ENCODE measurements around the gene KCNJ6. TPM values are rescaled to one million over a fixed set of nuclear protein-coding genes. Genes with fewer than 3 reads are reported as not detected.
A peak's percentile ranks its signal among the peaks of the same experiment; 100 is the strongest.
"Not testable (repeated sequence)": the region's sequence is repeated elsewhere in the genome, so short reads cannot be mapped to it uniquely, and the experiment has no call there.

KCNJ6 gene
- polyA plus RNA-seq, 10 donors = 0.99 to 3.1 (median 1.4) TPM

DNA sequence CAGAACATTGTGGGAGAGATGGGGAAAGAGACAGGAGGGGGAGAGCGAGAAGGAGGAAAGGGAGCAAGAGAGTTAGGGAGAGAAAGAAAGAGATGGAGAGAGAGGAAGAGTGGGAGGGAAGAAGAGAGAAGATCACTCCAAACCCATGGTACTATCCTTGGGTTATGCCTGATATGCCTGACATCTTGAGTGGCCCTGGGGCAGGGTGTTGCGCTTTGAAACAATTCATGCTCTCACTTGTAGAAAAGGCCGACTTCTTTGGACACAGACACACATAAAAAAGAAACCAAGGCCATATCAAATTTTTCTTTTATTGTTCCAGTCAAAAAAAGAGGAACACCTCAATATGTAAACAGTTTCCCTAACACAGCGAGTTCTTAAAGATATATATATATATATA lies 309.2 kb downstream of the KCNJ6 start:
- DNase-seq = no peak

DNA sequence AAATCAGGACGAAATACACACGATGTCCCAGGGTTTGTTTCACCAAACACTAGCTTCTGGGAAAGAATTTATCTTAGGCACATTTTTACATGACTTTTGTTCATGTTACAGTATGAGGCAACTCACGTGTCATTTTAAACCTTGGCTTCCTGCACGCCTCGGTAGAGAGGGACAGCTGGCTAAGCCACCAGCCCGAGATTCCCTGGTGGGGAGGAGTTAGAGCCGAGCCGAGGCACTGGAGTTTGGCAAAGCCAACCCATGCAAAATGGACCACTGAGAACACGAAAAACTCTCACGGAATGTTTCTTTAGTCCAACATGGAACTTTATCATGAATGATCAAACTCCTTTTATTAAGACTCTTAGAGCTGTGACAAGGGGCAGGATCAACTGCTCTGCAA lies 309.7 kb downstream of the KCNJ6 start:
- peak in 1 of 3 donors; percentile 9 for DNase-seq

DNA sequence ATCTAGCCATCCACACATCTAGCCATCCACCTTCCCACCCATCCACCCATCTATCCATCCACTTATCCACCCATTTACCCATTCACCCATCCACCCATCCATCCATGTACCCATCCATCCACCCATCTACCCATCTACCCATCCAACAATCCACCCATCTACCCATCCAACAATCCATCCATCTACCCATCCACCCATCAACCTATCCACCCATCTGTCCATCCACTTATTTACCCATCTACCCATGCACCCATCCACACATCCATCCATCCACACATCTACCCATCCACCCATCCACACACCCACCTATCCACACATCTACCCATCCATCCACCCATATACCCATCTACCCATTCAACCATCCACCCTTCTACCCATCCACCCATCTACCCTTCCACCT lies 311.3 kb downstream of the KCNJ6 start:
- no peak for DNase-seq

- no peak for DNase-seq
Observed at GRCh38 chr21:37603129-37603528, 313.1 kb downstream of the KCNJ6 start.

- no peak for DNase-seq
Observed at GRCh38 chr21:37601915-37602314, 314.3 kb downstream of the KCNJ6 start.

DNA sequence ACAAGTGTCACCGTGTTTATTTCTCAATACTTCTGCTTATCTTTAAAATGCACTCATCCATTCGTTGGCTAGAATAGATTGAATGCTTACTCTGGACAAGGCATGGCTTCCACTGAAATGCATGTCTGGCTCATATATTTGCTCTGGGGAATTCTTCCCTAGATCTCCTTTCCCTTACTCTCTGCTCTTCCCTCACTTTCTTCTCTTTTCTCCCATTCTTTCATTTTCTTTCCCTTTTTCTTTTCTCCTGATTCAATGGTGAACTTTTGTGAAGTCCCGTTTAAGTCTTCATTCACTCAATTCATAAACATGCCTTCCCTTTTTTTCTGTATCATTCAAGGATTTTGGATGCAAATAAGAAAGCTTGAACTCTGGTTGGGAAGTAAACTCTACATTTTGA lies 315.2 kb downstream of the KCNJ6 start:
- DNase-seq = no peak

GRCh38 chr21:37595944-37596343 lies 320.3 kb downstream of the KCNJ6 start:
- DNase-seq = no peak

DNA sequence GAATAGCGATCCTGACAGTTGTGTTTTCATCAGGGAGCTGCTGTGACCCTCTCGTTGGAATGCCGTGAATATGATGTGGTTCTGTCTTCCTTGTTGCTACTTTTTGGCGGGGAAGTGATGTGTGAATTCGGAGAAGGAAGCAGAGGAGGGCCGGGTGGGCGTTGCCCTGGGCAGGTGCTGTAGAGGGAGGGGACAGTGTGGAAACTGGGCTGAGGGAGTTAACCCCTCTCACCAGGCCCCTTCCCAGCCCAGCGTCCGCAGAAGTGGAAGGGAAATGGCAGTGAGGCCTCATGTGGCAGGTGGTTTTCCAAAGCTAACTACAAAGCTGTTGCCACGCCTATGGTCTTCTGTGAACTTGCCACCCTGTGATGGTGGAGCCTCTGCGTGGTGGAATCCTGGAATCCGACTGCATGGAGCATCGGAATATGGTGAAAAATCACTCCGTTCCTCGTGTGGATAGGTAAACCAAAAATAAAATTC lies 321.7 kb downstream of the KCNJ6 start:
- no peak for DNase-seq

- no peak for DNase-seq
Observed at GRCh38 chr21:37593740-37594471, 322.4 kb downstream of the KCNJ6 start.

DNA sequence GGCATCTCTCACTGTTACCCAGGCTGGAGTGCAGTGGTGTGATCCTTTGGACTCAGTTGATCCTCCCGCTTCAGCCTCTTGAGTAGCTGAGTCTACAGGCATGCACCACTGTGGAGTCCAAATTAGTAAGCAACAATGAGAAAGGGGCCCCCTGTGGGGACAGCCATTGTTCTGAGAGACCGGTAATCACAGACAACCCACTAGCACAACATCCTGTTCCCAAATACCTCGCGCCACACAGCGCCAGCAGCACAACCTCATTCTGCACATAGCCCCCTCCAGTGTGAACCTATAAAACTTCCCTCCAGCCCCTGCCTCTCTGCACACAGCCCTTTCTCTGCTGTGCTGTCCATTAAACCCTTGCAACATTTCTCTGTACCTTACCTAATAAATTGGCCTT lies 323.2 kb downstream of the KCNJ6 start:
- no peak for DNase-seq

- DNase-seq = no peak
Observed at GRCh38 chr21:37592496-37592895, 323.8 kb downstream of the KCNJ6 start.

- DNase-seq = not testable (repeated sequence)
Observed at GRCh38 chr21:37591994-37592393, 324.3 kb downstream of the KCNJ6 start.

GRCh38 chr21:37590836-37591235 lies 325.4 kb downstream of the KCNJ6 start:
- DNase-seq = not testable (repeated sequence)

- not testable (repeated sequence) for DNase-seq
Observed at GRCh38 chr21:37588644-37589043, 327.6 kb downstream of the KCNJ6 start.

- DNase-seq = no peak
Observed at GRCh38 chr21:37587635-37588177, 328.6 kb downstream of the KCNJ6 start.

DNA sequence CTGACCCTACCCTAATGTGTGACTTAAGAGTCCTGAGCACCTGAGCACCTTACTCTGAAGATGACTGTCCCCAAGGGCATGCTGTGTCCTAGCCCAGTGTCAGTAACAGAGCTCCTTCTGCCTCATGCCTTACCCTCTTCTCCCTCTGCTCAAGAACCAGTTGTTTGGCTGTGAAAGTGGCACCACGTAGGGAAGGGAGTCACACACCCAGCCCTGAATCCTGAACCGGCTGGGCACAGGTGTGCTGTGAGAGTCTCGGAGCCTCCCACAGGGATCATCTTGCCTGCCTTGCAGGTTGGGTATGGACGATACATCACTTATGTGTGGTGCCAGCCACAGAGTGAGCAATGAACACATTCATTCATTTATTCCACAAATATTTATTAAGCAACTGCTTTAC lies 329.1 kb downstream of the KCNJ6 start:
- DNase-seq = no peak

GRCh38 chr21:37582590-37582989 lies 333.7 kb downstream of the KCNJ6 start:
- DNase-seq = peak; percentile 35 to 62 (median 45)

- DNase-seq = peak in 2 of 3 donors; percentile 31 to 41
Observed at GRCh38 chr21:37580666-37581065, 335.6 kb downstream of the KCNJ6 start.

DNA sequence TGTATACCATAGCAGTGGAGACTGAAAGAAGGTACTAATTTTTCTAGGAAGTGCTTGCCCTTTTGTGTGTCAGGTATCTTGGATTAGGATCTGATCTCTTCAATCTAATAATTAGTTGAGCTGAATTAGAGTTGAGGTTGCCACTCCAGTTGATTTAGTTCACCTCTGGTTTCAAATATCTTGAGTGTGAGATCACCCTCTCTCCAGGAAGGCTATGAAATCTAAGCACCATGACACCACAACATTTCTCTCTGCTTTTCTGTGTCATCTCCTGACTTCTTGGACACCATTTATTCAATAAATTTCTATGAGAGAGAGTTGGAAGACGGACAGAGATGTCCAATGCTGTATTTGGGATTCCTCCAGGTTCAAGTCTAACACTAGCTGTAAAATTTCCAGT lies 336.9 kb downstream of the KCNJ6 start:
- no peak for DNase-seq

DNA sequence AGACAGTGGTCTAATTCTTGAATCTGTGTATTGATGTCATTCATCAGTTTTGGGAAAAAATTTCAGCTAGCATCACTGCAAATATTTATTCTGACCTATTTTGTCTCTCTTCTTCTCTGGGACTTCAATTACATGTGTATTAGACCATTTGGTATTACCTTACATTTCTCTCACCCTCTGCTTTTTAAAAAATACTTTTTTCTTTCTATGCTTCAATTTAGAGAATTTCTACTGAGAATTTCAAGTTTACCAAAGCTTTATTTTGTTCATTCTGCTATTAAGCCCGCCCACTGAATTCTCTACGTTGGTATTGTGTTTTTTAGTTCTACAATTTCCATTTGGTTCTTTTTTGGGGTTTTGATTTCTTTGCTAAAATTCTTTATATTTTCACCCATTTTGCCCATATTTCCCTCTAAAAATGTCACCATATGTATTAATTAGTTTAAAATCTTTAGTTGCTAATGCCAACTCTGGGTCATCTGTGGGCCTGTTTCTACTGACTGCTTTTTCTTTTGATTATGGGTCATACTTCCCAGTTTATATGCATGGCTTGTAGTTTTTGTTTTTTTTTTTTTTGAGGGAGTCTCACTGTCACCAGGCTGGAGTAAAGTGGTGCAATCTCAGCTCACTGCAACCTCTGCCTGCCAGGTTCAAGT lies 337.7 kb downstream of the KCNJ6 start:
- no peak for DNase-seq

- not testable (repeated sequence) for DNase-seq
Observed at GRCh38 chr21:37576929-37577328, 339.3 kb downstream of the KCNJ6 start.

DNA sequence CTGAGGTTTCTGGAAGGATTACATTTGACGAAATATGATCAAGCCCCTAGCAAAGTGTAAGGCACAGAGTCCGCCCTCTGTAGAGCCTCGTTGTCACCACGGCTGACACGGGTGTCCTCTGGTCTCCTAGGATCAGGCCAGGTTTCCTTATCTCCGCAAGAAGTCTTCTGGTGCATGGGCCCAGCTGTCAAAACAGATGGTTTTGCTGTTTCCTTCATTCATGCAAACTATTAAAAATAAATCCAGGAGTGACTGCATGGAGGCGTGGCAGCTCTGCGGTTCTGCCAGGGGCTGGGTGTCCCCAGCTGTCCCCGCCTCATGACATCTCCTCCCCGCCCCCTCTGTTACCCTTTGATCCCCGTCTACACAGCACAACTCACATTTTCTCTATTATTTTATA lies 340.7 kb downstream of the KCNJ6 start:
- no peak for DNase-seq

GRCh38 chr21:37574751-37575150 lies 341.5 kb downstream of the KCNJ6 start:
- DNase-seq = no peak
